GM18520 (cell line): ENCODE results near the gene TRA2B.
"Not testable (repeated sequence)": the region's sequence is repeated elsewhere in the genome, so short reads cannot be mapped to it uniquely, and the experiment has no call there.

Experiments used
- ATAC-seq: cut with Tn5 transposase; IDR thresholded peaks from one replicate; pipeline ENCODE4 v1.9.1; 2021; ENCODE audit not compliant: unreplicated experiment

TRA2B gene

DNA sequence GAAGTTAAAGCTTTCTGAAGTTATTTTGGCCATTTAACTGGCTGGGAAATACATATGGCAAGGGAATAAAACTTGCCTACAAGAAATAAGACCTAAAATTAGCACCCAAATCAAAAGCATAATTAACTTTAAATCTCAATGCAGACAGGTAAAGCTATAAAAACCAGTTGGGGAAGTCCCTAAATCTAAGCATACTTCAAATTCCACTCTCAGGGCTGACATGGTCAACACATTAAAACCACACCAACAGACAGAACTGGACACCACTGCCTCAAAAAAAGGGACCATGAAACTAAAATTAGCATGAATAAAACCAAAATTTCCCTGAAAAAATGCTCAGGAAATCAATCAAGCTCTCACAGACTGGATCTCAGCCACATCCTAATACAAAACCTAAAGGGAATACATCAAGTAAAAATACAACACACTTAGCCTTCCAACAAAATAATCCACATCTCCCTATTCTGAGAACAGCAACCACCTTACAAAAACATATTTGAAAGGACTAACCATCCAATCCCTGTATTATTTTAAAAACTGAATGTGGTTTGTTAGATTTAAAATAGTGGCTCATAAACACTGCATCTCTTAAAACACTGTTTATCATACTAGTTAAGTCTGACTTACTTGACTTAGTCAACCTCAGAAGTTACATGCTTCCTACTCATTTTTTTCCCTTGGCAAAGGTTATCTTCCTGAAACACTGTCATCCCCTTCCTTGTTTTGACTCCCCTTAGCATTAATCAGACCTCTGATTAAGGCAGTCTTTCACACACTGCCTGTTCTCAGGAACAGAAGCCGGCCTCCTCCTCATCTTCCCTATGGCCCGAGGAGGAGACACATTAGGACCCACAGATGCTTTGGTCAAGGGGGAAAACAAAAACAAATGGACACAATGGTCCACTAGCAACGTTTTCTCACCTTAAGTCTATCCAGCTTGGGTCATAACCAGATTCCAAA is 8.3 kb downstream of the TRA2B start:
- ATAC-seq: no peak

DNA sequence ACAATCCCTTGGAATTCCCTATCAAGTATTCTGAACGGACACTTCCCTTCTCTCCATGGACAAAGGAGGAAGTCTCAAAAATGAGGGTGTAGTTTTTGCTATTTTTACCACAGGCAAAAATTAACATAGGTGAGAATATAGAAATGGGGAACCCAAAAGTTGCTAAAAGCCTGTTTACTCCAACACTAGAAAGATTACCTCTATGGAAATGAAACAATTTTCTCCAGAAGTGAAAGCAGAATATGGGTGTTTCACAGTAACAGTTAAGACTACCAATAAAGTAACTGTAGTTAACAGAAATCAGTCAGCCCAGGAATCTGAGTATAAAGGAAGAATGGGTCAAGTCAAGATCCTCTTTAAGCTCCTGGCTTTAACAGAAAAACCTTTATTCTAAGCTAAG is 9.3 kb downstream of the TRA2B start:
- no peak for ATAC-seq

DNA sequence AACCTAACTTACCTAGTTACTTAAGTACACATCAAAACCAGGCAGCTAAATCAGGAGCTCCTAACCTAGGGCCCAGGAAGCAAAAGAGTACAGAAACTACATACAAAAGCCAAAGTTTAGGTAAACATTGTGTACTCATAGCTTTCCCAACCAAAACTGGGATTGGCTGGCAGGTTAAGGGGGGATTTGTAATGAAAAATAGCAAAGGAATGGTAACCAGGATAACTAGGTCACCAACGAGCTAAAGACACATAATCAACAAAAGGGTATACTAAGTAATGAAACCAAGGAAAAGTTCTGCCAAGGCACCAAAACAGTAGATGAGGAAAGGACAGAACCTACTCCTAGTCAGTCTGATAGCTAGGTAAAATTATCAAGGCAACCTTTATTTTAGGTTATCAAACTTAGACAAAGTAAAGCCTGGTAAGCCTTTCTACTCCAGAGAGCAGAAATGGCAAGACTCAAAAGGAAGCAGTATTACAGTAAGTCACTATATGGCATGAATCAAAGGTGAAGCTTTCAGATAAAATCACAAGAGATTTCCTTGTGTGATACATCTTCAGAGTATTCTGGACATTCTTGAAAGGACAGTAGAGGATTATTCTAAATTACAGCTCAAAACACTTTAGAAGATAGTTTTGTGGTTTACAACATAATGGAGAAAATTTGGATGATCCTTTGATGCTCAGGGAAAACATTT is 10.2 kb downstream of the TRA2B start:
- no peak for ATAC-seq

DNA sequence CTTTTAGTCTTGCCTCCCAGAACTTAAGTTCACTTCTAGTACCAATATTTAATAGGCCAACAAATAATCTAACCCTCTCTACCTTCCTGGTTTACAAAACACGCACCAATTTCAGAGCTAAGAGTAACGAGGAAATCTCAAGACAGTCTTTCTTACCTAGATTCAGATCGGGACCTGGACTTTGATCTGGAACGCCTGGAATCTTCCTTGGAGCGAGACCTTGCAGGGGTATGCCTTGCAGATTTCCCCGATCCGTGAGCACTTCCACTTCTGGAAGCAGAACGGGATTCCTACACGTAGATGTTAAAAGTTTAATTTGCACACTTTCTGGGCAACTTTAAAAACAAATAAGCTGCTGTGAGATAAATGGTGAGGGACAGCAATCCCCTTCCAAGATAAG is 11.4 kb downstream of the TRA2B start:
- ATAC-seq: no peak

DNA sequence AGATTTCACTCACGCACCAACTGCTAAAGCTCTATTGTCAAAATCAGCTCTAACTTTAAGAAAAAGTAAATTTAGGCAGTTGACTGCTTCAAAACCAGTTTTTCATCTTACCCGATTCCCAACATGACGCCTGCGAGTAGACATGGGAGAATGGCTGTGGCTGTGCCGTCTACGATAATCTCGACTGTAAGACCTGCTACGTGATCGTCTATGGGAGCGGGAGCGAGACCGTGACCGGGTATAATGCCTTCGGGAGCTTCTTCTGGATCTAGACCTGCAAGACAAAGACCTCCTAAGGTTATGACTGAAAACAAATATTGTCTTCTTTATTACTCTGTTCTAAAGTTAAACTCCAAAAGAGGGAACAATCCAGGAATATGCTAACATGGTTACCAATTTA is 12.5 kb downstream of the TRA2B start:
- no peak for ATAC-seq

DNA sequence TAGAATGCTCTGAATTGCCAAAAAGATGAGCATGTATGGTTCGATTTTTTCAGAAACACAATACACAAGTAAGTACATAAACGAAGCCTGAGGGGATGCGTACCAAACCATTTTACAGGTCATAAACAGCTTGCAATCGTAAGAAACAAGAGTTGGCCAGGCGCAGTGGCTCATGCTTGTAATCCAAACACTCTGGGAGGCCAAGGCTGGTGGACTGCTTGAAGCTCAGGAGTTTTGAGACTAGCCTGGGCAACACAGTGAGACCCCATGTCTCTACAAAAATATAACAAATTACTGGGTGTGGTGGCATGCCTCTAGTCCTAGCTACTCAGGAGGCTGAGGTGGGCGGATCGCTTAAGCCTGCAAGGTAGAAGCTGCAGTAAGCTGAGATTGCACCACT is 13.4 kb downstream of the TRA2B start:
- ATAC-seq: no peak

DNA sequence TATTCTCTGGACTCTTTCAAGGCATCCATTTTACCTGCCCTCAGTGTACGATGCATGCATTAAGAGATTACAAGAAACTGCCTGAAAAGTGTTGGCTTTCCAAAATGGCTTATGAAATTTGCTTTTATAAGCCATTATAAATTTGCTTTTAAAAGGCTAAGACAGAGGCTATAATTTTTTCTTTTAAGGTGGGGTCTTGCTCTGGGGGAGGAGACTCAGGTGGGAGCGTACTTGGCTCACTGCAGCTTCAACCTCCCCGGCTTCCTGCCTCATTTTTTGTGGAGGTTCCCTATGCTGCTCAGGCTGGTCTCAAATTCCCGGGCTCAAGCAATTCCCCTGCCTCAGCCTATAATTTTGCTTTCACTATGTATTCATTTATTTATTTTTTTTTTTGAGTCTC is 17.6 kb downstream of the TRA2B start:
- ATAC-seq: no peak

DNA sequence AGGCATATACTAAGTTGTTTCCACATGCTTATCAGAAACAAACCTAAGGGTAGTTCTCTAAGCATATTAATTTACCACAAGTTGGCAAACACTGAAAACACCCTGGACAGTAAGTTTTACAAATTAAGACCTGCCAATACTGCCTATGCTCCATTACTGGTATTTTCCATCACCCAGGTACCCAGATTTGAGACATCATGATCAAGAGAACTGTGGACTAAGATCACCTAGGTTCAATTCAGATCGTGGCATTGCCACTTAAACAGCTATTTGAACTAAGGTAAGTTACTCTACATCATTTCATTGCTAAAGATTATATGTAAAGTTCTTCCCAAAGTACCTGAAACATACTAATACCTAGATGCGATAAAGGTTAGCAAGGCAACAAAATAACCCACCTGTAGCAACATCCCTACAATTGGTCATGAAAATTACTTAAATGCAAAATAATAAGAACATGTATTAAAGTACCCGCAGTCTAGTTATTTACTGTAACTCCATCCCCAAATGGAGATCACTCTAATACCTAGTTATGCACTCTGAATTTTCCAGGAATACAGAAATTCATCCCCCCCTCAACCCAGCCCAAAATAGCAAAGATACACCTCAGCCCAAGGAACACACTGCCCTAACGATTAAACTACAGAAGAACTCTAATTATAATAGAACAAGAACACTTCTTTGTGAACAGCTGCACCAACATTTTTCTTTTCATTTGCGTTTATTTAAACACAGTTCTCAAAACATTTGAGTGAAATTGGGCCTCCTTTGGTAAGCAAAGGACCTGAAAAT is 21.6 kb downstream of the TRA2B start:
- ATAC-seq: no peak

DNA sequence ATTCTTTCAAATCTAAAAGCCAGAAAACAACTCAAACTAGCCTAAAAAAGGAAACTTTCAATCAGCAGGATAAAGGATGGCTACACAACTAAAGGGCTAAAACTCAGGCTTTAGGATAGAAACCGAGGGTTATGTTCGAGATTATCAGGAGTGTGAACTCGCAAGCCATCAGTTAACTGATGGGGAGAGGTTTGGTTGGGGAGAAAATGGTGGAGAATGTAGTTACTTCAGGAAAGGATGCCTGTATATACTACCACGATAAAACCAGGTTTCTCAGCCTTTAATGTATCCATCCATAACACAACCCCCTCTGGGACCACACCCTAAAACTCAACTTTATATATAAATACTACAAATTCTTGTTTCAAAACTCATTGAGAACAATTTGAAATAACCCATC is 22.2 kb downstream of the TRA2B start:
- ATAC-seq: no peak

DNA sequence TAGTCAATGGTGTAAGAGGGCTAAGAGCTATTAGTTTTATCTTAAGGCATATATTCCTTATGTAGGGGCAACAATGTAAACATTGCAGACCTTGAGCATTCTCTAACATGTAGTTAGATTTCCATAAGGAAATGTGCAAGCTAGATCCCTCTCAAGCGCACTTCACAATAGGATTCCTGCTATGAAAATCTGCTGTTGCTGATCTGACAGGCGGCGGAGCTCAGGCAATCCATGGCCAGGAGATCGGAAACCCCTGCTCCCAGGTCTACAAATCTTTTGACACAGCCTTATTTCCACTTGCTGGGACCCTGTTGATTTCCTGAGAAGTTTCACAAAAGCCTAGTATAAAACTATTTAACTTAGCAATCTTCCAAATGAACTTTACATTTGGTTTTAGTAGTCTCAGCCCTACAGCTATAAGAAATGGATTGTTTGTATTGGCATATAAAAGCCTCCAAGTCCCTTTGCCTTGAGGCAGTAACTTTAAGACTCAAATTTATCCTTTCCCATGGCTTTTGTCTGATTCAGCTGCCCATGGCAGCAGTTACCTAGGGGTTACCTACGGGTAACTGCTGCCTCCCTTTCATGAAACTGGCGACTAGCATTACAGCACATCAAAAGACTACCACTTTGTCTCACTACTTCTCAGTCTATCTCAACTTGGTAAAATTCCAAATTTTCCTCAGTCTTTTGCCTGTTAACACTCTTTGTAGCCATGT is 22.7 kb downstream of the TRA2B start:
- ATAC-seq: no peak

DNA sequence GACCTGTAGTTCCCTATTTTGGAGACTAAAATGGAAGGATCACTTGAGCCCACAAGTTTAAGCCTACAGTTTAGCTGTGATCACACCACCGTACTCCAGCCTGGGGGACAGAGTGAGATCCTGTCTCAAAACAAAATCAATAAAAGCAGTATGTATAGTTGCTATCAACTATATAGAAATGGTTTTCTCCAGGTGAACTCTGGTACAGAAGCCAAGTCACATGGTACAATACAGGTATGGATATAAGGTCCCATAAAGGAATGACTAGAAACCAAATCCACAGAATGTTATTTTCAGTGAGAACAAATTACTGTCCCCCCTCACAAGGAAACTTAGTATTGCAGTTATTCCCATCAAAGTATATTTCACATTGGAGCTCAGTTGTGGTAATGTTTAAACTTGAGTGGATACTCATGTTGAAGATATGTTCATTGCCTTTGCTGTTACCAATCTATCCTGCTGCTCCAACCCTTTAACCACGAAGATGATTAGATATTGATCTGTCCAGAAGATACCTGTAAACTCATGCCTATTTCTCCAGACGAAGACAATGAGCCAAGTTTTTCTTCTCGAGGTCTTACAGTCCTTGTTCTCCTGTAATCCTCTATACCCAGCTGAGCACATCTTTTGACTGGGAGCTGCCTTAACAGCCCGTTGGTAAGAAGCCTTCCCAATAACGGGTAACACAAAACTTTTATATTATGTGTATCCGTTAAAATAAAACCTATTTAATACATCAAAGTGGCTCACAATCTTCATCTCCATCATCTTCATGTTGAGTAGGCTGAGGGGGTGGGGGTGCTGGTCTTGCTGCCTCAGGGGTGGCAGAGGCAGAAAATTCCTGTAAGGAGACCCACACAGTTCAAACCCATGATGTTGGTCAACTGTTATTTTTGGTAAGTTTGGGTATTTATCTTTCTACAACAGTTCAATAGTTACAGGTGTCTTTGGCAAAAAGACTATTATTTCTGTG is 24.6 kb downstream of the TRA2B start:
- no peak for ATAC-seq

DNA sequence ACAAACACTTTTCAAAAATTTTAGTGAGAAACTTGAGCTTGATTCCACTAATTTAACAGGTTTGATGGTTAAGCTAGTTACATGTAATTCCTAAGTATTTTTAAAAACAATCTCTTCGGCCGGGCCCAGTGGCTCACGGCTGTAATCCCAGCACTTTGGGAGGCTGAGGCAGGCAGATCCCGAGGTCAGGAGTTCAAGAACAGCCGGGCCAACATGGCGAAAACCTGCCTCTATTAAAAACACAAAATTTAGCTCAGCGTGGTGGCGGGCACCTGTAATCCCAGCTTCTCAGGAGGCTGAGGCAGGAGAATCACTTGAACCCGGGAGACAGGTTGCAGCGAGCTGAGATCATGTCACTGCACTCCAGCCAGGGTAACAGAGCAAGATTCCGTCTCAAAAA is 25.3 kb downstream of the TRA2B start:
- no peak for ATAC-seq

DNA sequence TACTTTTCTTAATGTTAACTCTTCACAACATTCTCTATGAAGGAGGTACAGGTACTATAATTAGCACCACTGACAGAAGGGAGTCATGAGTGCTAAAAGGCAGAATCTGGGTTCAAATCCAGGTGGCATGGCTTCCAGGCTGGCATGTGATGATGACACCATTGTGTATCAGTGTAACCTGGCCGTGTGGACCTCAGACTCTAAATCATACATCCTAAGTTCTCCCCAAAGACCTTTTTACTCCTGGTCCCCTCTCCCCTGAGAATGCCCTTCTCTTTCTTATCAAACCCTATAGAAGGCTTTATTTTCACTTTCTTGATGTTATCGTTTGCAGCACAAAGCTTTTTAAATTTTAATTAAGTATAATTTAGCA is 26.8 kb downstream of the TRA2B start:
- ATAC-seq: not testable (repeated sequence)

DNA sequence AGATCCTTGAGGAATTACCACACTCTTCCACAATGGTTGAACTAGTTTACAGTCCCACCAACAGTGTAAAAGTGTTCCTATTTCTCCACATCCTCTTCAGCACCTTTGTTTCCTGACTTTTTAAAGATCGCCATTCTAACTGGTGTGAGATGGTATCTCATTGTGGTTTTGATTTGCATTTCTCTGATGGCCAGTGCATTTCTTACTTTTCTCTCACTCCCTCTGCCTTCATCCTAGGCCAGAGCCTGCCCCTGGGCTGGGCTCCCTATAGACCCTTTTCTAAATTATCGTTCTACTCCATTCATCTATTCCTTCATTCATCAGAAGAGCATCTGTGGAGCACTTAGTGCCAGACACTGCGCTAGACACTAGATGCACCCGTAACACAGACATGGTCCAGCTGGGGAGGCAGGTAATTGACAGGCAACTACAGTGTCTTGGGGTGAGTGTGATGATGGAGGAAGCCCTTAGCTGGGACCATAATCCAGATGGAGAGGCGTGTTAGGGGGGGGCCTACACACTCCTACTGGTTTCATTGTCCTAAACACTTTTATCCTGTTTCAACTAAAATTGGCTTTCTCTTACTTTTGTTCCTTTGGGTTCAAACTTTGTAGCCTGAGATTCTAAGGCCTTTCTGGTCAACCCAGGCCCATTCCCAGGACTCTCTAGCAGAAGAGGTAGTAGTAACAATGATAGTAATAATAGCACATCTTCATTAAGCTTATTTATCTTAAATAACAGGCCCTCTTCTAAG is 27.3 kb downstream of the TRA2B start:
- not testable (repeated sequence) for ATAC-seq

DNA sequence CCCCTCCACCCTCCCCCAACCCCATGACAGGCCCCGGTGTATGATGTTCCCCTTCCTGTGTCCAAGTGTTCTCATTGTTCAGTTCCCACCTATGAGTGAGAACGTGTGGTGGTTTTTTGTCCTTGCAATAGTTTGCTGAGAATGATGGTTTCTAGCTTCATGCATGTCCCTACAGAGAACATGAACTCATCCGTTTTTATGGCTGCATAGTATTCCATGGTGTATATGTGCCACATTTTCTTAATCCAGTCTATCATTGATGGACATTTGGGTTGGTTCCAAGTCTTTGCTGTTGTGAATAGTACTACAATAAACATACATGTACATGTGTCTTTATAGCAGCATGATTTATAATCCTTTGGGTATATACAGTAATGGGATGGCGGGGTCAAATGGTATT is 27.9 kb downstream of the TRA2B start:
- ATAC-seq: not testable (repeated sequence)

DNA sequence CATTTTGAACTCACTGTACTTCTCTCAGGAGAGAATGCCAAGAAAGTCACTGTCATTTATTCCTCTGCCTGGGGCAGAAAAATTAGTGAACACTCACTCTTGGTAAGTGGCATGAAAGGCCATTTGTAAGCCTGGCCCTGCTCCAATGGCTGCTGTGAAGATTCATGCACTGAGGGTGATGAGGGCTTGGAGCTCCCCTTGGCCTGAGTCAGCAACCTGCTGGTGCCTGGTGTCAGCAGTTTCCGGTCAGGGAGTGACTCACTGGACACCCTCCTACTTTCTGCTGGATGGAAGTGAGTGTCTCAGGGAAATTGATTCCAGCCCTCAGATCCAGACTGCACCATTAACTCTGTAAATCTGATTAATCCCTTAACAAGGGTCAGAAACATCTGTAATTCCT is 37.6 kb downstream of the TRA2B start:
- ATAC-seq: no peak

DNA sequence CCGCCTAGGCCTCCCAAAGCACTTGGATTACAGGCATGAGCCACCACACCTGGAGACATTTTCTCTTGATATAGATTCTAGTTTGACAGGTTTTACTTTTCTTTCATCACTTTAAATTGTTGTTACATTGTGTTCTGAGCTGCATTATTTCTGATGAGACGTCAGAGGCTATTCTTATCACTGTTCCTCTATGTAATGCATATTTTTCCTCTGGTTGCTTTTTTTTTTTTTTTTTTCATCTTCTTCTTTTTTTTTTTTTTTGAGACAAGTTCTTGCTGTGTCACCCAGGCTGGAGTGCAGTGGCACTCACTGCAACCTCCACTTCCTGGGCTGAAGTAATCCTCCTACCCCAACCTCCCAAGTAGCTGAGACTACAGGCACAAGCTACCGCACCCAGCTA is 41.2 kb downstream of the TRA2B start:
- ATAC-seq: no peak

DNA sequence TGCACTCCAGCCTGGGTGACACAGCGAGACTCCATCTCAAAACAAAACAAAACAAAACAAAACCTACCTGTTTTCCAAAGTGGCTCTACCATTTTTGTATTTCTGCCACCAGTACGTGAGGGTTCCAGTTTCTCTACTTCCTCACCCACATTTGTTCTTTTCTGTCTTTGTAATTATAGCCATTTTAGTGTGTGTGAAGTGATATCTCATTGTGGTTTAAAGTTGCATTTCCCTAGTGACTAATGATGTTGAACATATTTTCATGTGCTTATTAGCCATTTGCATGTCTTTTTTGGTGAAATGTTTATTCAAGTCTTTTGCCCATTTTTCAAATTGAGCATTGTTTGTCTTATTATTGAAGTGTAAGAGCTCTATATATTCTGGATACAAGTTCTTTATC is 50.7 kb downstream of the TRA2B start:
- no peak for ATAC-seq

DNA sequence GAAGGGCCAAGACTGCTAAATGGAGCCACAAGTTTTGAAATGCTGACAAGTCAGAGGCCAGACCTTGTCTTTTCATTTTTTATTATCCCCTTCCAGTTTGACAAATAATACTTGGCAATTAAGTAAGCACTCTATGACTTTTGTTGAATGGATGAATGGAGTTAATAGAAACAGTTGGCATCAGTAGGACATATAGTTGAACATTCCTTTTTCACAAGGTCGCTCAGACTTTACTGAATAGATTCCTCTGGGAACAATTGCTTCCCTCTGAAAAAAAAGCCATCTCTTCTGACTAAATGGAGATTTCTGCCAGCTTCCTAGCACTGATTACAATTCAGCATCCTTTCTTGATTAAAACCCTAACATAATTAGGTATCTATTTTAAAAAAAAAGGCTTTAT is 53.2 kb downstream of the TRA2B start:
- no peak for ATAC-seq
